PFSK-1 (cell line): ENCODE results near the gene DPF3.

Source experiments
- FOXP2 ChIP-seq: optimal IDR thresholded peaks from 2 replicates; pipeline ENCODE3; 2011; ENCODE audit warnings: borderline replicate concordance, control low read depth, inconsistent platforms; ENCODE audit not compliant: insufficient read depth; ENCODE audit errors: extremely low read length, extremely low read depth
- POLR2AphosphoS5 ChIP-seq: IDR thresholded peaks from 2 replicates; pipeline ENCODE4 v1.6.1; 2012; ENCODE audit warnings: low read depth, mild to moderate bottlenecking, control low read depth, low read length, moderate library complexity
- SIN3A ChIP-seq: IDR thresholded peaks from 2 replicates; pipeline ENCODE4 v1.6.1; 2012; ENCODE audit warnings: mild to moderate bottlenecking, low read length, moderate library complexity, borderline replicate concordance; ENCODE audit not compliant: insufficient read depth
- TAF1 ChIP-seq: IDR thresholded peaks from 2 replicates; pipeline ENCODE4 v1.6.1; 2012; ENCODE audit warnings: low read length, control low read depth, borderline replicate concordance; ENCODE audit not compliant: insufficient read depth
- TF ChIP-seq, protein P1 (sequence below), 2 experiments: IDR thresholded peaks; 2 replicates each; pipeline versions ENCODE4 v1.6.1 to v1.8.0; 2011 to 2012; ENCODE audit warnings: low read depth in 2 of 2, low read length in 2 of 2, control low read depth in 1 of 2, inconsistent platforms in 1 of 2, mild to moderate bottlenecking in 1 of 2, moderate library complexity in 1 of 2; ENCODE audit not compliant: insufficient read depth in 1 of 2

The DPF3 gene

GRCh38 chr14:72902801-72903530 is 9.1 kb upstream of the DPF3 start:
- no peak for TF ChIP-seq POLR2AphosphoS5
- no peak for TF ChIP-seq SIN3A
- no peak for TF ChIP-seq FOXP2
- TF ChIP-seq, protein P1, sequence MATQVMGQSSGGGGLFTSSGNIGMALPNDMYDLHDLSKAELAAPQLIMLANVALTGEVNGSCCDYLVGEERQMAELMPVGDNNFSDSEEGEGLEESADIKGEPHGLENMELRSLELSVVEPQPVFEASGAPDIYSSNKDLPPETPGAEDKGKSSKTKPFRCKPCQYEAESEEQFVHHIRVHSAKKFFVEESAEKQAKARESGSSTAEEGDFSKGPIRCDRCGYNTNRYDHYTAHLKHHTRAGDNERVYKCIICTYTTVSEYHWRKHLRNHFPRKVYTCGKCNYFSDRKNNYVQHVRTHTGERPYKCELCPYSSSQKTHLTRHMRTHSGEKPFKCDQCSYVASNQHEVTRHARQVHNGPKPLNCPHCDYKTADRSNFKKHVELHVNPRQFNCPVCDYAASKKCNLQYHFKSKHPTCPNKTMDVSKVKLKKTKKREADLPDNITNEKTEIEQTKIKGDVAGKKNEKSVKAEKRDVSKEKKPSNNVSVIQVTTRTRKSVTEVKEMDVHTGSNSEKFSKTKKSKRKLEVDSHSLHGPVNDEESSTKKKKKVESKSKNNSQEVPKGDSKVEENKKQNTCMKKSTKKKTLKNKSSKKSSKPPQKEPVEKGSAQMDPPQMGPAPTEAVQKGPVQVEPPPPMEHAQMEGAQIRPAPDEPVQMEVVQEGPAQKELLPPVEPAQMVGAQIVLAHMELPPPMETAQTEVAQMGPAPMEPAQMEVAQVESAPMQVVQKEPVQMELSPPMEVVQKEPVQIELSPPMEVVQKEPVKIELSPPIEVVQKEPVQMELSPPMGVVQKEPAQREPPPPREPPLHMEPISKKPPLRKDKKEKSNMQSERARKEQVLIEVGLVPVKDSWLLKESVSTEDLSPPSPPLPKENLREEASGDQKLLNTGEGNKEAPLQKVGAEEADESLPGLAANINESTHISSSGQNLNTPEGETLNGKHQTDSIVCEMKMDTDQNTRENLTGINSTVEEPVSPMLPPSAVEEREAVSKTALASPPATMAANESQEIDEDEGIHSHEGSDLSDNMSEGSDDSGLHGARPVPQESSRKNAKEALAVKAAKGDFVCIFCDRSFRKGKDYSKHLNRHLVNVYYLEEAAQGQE (IDR thresholded peaks at IDR 0.05; ENCODE audit: insufficient read depth in 1 of 2, low read depth in 2 of 2, low read length in 2 of 2) = no peak
- TF ChIP-seq TAF1 = no peak

GRCh38 chr14:72901361-72901760 is 7.5 kb upstream of the DPF3 start:
- TF ChIP-seq, protein P1 (IDR thresholded peaks at IDR 0.05; ENCODE audit: insufficient read depth in 1 of 2, low read depth in 2 of 2, low read length in 2 of 2) = no peak
- TF ChIP-seq POLR2AphosphoS5 = no peak
- TF ChIP-seq FOXP2 = no peak
- TF ChIP-seq TAF1 = no peak
- no peak for TF ChIP-seq SIN3A

DNA sequence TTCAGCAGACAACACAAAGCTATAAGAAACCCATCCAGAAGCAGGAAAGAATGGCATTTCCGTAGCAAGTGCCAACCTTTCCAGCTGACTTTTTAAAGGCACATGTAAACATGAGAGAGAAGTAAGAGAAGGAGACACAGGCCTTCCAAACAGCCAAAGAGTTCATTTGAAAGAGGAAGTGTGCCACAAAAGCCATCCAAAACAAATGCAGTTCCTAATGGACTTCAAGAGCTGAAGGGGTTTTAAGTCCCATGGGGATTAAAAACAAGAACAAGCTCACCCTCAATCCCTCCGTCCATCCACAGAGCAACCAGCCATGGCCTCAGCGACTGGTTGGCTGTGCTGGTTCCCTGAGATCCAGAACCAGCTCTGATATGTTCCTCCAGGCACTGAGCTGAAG is 4.5 kb upstream of the DPF3 start:
- TF ChIP-seq SIN3A (no peak), POLR2AphosphoS5 (no peak), TAF1 (no peak), FOXP2 (no peak)
- TF ChIP-seq, protein P1 (IDR thresholded peaks at IDR 0.05; ENCODE audit: insufficient read depth in 1 of 2, low read depth in 2 of 2, low read length in 2 of 2) = no peak

DNA sequence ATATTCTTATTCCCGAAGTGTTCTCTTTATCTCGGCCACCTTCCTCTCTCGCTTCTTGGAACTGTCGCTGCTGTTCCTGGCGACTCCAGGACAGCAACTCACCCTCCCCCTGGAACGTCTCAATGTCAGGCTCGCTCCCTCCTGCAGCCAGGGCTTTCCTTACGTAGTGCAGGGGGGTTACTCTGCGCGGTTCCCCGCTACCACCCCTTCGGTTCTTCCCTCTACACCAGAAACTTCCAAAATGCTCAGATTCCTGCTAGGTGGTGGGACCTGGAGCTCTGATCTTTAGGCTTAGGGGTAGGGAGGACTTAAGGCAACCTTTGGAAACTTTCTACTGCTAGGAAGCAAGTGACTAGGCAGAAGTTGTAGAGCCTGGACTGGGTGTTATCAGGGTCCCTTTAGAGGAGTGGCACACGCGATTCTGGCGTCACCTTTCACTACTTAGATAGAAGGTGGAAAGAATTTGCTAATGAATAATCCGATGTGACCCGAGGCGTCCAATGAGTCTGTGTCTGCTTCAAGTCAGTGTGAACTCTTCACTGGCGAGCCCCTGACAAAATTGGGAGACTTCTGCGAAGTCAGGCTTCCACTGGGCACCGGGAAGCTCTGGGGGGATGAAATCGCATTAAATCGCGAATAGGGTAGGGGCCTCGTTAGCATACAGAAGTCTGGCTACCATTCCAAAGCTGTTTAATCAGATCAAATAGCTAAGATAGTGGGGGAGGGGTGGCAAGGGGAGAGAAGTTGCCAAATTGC is 900 bp upstream of the DPF3 start:
- no peak for TF ChIP-seq POLR2AphosphoS5
- TF ChIP-seq, protein P1 (IDR thresholded peaks at IDR 0.05; ENCODE audit: insufficient read depth in 1 of 2, low read depth in 2 of 2, low read length in 2 of 2) = no peak
- no peak for TF ChIP-seq SIN3A
- no peak for TF ChIP-seq FOXP2
- no peak for TF ChIP-seq TAF1
